ENCODE results near the gene ARRB1. TPM values are rescaled to one million over a fixed set of nuclear protein-coding genes. Genes with fewer than 3 reads are reported as not detected.

ARRB1 gene
- total and polyA plus RNA-seq, 10 of the 15 experiments (the other 5 are each of a cell fraction or from before 2014, with no cell fraction given), result 0.39 to 12.9 (median 1.7) TPM

DNA sequence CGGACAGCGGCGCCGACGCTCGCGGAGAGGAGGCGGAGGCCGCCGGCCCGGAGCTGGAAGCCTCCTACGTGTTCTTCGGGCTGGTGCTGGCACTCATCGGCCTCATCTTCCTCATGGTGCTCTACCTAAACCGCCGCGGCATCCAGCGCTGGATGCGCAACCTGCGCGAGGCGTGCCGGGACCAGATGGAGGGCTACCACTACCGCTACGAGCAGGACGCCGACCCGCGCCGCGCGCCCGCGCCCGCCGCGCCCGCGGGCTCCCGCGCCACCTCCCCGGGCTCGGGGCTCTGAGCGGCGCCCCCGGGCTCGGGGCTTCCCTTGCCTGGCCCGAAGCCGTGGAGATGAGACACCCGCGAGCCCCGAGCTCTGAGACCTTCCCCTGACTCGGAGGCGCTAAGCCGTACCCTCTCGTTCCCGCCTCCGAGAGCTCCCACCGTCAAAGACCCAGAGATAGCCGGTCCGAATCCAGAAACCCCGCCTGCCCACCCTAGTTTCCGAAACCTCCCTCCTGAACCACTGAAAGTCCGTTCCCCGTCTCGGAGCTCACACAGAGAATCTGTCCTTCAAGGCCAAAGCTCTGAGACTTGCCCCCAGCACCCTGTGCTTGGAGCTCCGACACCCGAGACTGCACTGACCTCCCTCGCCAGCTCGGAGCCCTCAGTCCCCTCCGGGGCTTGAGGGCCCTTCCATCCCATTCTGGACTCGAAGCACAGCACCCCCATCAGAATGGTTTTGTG lies 109.4 kb downstream of the ARRB1 start (continued):
- TF ChIP-seq, protein P1, sequence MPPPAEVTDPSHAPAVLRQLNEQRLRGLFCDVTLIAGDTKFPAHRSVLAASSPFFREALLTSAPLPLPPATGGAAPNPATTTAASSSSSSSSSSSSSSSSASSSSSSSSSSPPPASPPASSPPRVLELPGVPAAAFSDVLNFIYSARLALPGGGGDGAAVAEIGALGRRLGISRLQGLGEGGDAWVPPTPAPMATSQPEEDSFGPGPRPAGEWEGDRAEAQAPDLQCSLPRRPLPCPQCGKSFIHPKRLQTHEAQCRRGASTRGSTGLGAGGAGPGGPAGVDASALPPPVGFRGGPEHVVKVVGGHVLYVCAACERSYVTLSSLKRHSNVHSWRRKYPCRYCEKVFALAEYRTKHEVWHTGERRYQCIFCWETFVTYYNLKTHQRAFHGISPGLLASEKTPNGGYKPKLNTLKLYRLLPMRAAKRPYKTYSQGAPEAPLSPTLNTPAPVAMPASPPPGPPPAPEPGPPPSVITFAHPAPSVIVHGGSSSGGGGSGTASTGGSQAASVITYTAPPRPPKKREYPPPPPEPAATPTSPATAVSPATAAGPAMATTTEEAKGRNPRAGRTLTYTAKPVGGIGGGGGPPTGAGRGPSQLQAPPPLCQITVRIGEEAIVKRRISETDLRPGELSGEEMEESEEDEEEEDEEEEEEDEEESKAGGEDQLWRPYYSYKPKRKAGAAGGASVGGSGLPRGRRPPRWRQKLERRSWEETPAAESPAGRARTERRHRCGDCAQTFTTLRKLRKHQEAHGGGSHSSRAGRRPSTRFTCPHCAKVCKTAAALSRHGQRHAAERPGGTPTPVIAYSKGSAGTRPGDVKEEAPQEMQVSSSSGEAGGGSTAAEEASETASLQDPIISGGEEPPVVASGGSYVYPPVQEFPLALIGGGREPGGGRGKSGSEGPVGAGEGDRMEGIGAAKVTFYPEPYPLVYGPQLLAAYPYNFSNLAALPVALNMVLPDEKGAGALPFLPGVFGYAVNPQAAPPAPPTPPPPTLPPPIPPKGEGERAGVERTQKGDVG (CRISPR knock-in tag; IDR thresholded peaks at IDR 0.05), result no peak
- TF ChIP-seq HDGF (IDR thresholded peaks at IDR 0.05), result no peak
- no peak for TF ChIP-seq ZBTB40 (IDR thresholded peaks at IDR 0.05; ENCODE audit: borderline replicate concordance)
- TF ChIP-seq RUNX3 (IDR thresholded peaks at IDR 0.05; ENCODE audit: low read length), result no peak
- TF ChIP-seq, protein P2, sequence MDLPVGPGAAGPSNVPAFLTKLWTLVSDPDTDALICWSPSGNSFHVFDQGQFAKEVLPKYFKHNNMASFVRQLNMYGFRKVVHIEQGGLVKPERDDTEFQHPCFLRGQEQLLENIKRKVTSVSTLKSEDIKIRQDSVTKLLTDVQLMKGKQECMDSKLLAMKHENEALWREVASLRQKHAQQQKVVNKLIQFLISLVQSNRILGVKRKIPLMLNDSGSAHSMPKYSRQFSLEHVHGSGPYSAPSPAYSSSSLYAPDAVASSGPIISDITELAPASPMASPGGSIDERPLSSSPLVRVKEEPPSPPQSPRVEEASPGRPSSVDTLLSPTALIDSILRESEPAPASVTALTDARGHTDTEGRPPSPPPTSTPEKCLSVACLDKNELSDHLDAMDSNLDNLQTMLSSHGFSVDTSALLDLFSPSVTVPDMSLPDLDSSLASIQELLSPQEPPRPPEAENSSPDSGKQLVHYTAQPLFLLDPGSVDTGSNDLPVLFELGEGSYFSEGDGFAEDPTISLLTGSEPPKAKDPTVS (IDR thresholded peaks at IDR 0.05; ENCODE audit: low read depth, low read length), result no peak
- TF ChIP-seq FOXK2 (IDR thresholded peaks at IDR 0.05), result no peak
- TF ChIP-seq NFYB (IDR thresholded peaks at IDR 0.05; ENCODE audit: insufficient read depth, low read depth, low read length), result no peak
- no peak for TF ChIP-seq SPI1 (IDR thresholded peaks at IDR 0.05; ENCODE audit: borderline replicate concordance, insufficient read depth, low read depth, low read length)

Measured in GM12878 (cell line).